SK-N-SH (cell line): Measurements from ENCODE around the gene NSG2. TPM values are rescaled to one million over a fixed set of nuclear protein-coding genes. Genes with fewer than 3 reads are reported as not detected.

Experiments used
- CTCF ChIA-PET: fragments of 300-600, 350-600 bp; formaldehyde crosslinking; extraction: SDS; loops from one replicate; lab custom pipeline; 2021; lab: Yijun Ruan, JAX
- POLR2A ChIA-PET: fragments of 350-600 bp; sonication (Branson Sonifier 250); formaldehyde crosslinking; extraction: SDS; loops from one replicate; lab custom pipeline; 2020; ENCODE audit warnings: antibody characterized with exemption, inconsistent platforms; lab: Yijun Ruan, JAX
- DNase-seq: peaks from one replicate; pipeline ENCODE4 v3.0.0; 2012
- H2AFZ ChIP-seq: fragments of 200-600 bp; sonication (generic); 2 replicates; pipeline ENCODE4 v1.8.1; 2016; ENCODE audit warnings: antibody characterized with exemption, mild to moderate bottlenecking, low read depth
- H3F3A ChIP-seq: fragments of 200-600 bp; sonication (generic); replicated peaks from 2 replicates; pipeline ENCODE3; 2016; ENCODE audit warnings: antibody characterized with exemption, mild to moderate bottlenecking; ENCODE audit not compliant: insufficient read depth
- H3K27ac ChIP-seq, 2 experiments: fragments of 200-500 bp in 1 of 2; fragments of 200-600 bp in 1 of 2; sonication (Bioruptor generic) in 1 of 2; sonication (generic), shearing (Covaris generic) in 1 of 2; 2 replicates each; pipeline versions ENCODE4 v1.5.1 to v1.6.1; 2014 to 2016; ENCODE audit warnings: low read depth in 2 of 2, inconsistent platforms in 1 of 2, low read length in 1 of 2, mild to moderate bottlenecking in 1 of 2, mixed read lengths in 1 of 2
- H3K27me3 ChIP-seq: fragments of 200-600 bp; sonication (generic), shearing (Covaris generic); 2 replicates; pipeline ENCODE4 v1.6.1; 2016; ENCODE audit warnings: mixed run types; ENCODE audit not compliant: insufficient read depth
- H3K36me3 ChIP-seq, 2 experiments: fragments of 200-500 bp in 1 of 2; fragments of 200-600 bp in 1 of 2; sonication (Bioruptor generic) in 1 of 2; sonication (generic) in 1 of 2; replicated peaks in 1 of 2; 2 replicates each; pipeline versions ENCODE3 to v1.5.1; 2014 to 2016; ENCODE audit warnings: low read length in 1 of 2, mild to moderate bottlenecking in 1 of 2; ENCODE audit not compliant: insufficient read depth in 2 of 2, control insufficient read depth in 1 of 2
- H3K4me1 ChIP-seq, 2 experiments: fragments of 200-500 bp in 1 of 2; fragments of 200-600 bp in 1 of 2; sonication (Bioruptor generic) in 1 of 2; sonication (generic), shearing (Covaris generic) in 1 of 2; 2 replicates each; pipeline versions ENCODE4 v1.5.1 to v1.6.1; 2014 to 2016; ENCODE audit warnings: low read depth in 1 of 2, low read length in 1 of 2, mixed run types in 1 of 2; ENCODE audit not compliant: insufficient read depth in 2 of 2, control insufficient read depth in 1 of 2
- H3K4me2 ChIP-seq: fragments of 200-600 bp; sonication (generic), shearing (Covaris generic); 2 replicates; pipeline ENCODE4 v1.6.1; 2017; ENCODE audit warnings: mixed run types
- H3K4me3 ChIP-seq, 2 experiments: fragments of 200-500 bp in 1 of 2; fragments of 200-600 bp in 1 of 2; sonication (Bioruptor generic) in 1 of 2; sonication (generic), shearing (Covaris generic) in 1 of 2; 2 replicates each; pipeline versions ENCODE4 v1.5.1 to v1.8.1; 2014 to 2016; ENCODE audit warnings: low read depth in 2 of 2, inconsistent platforms in 1 of 2, low read length in 1 of 2, mild to moderate bottlenecking in 1 of 2, mixed read lengths in 1 of 2, moderate library complexity in 1 of 2
- H3K79me2 ChIP-seq: fragments of 200-600 bp; sonication (generic); 2 replicates; pipeline ENCODE4 v1.8.1; 2017; ENCODE audit warnings: mild to moderate bottlenecking; ENCODE audit not compliant: insufficient read depth
- H3K9ac ChIP-seq: fragments of 200-600 bp; sonication (generic); 2 replicates; pipeline ENCODE4 v1.6.1; 2017; ENCODE audit warnings: mixed run types
- H3K9me2 ChIP-seq: fragments of 200-600 bp; sonication (generic); 2 replicates; pipeline ENCODE4 v1.6.1; 2017; ENCODE audit warnings: mixed run types
- H3K9me3 ChIP-seq: fragments of 200-600 bp; sonication (generic); 2 replicates; pipeline ENCODE4 v1.6.1; 2017; ENCODE audit warnings: mixed run types, mild to moderate bottlenecking, moderate library complexity
- H4K20me1 ChIP-seq: fragments of 200-600 bp; sonication (generic); 2 replicates; pipeline ENCODE4 v1.6.1; 2017; ENCODE audit warnings: mild to moderate bottlenecking, mixed run types; ENCODE audit not compliant: insufficient read depth
- CHD2 ChIP-seq: fragments of 150-350 bp; IDR thresholded peaks from 2 replicates; pipeline ENCODE4 v1.6.1; 2018; ENCODE audit warnings: low read length; ENCODE audit not compliant: partially characterized antibody
- EP300 ChIP-seq, 2 experiments: IDR thresholded peaks; 2 replicates each; pipeline versions ENCODE4 v1.4.0 to v1.6.1; 2012; ENCODE audit warnings: borderline replicate concordance in 1 of 2, low read depth in 1 of 2, low read length in 1 of 2
- EZH2phosphoT487 ChIP-seq: fragments of 200-600 bp; sonication (generic); IDR thresholded peaks from 2 replicates; pipeline ENCODE4 v1.6.1; 2017; ENCODE audit warnings: low read depth, mixed run types, mild to moderate bottlenecking, antibody characterized with exemption, moderate library complexity, borderline replicate concordance
- FOSL2 ChIP-seq: IDR thresholded peaks from 2 replicates; pipeline ENCODE4 v1.4.0; 2012; ENCODE audit warnings: low read depth, mild to moderate bottlenecking, moderate library complexity, borderline replicate concordance
- FOXJ3 ChIP-seq: sonication (generic); formaldehyde crosslinking; IDR thresholded peaks from 2 replicates; pipeline ENCODE4 v1.5.1; 2020; ENCODE audit warnings: mild to moderate bottlenecking, missing genetic modification reagents
- GABPA ChIP-seq: IDR thresholded peaks from 2 replicates; pipeline ENCODE4 v1.4.0; 2012; ENCODE audit warnings: low read depth, mild to moderate bottlenecking
- JUND ChIP-seq: IDR thresholded peaks from 2 replicates; pipeline ENCODE4 v1.4.0; 2012
- POLR2AphosphoS5 ChIP-seq: IDR thresholded peaks from 2 replicates; pipeline ENCODE4 v1.6.1; 2012; ENCODE audit warnings: low read depth, low read length
- RXRA ChIP-seq: IDR thresholded peaks from 2 replicates; pipeline ENCODE4 v1.4.0; 2012; ENCODE audit warnings: low read depth, mild to moderate bottlenecking, borderline replicate concordance
- SIN3A ChIP-seq: IDR thresholded peaks from 2 replicates; pipeline ENCODE4 v1.6.1; 2012; ENCODE audit warnings: low read depth, mild to moderate bottlenecking, low read length, moderate library complexity, borderline replicate concordance
- SMC3 ChIP-seq: IDR thresholded peaks from 2 replicates; pipeline ENCODE4 v1.6.1; 2012; ENCODE audit warnings: low read depth, low read length, improper control_type of control experiment
- YY1 ChIP-seq: IDR thresholded peaks from 2 replicates; pipeline ENCODE4 v1.4.0; 2012; ENCODE audit warnings: low read depth, mild to moderate bottlenecking
- WGBS: methylation state at CpG from one replicate; pipeline ENCODE4 v1.1.6; 2017; ENCODE audit warnings: low lambda C conversion rate; 5-methylcytosine and 5-hydroxymethylcytosine counted together
- polyA plus RNA-seq, 3 experiments: library from polyadenylated mRNA; depleted of rRNA; stranded (reverse); fragments of >200 nt; gene quantifications; 2 replicates each; pipeline ENCODE4 v1.2.3, GENCODE V29; 2012
- TF ChIP-seq, protein P1 (sequence below): fragments of 150-350 bp; IDR thresholded peaks from 2 replicates; pipeline ENCODE4 v1.6.1; 2016; ENCODE audit warnings: mild to moderate bottlenecking, low read depth, low read length
- TF ChIP-seq, protein P2 (sequence below): fragments of 200-600 bp; sonication (generic); IDR thresholded peaks from 2 replicates; pipeline ENCODE4 v1.6.1; 2017; ENCODE audit warnings: antibody characterized with exemption, mild to moderate bottlenecking, moderate library complexity
- TF ChIP-seq, protein P3 (sequence below): IDR thresholded peaks from 2 replicates; pipeline ENCODE4; 2012
- TF ChIP-seq, protein P4 (sequence below): IDR thresholded peaks from 2 replicates; pipeline ENCODE4 v1.4.0; 2012; ENCODE audit warnings: low read depth, borderline replicate concordance

NSG2 gene
- polyA plus RNA-seq, 1 of the 3 experiments (the other 2 are of a cell fraction) = 4.3 TPM

DNA sequence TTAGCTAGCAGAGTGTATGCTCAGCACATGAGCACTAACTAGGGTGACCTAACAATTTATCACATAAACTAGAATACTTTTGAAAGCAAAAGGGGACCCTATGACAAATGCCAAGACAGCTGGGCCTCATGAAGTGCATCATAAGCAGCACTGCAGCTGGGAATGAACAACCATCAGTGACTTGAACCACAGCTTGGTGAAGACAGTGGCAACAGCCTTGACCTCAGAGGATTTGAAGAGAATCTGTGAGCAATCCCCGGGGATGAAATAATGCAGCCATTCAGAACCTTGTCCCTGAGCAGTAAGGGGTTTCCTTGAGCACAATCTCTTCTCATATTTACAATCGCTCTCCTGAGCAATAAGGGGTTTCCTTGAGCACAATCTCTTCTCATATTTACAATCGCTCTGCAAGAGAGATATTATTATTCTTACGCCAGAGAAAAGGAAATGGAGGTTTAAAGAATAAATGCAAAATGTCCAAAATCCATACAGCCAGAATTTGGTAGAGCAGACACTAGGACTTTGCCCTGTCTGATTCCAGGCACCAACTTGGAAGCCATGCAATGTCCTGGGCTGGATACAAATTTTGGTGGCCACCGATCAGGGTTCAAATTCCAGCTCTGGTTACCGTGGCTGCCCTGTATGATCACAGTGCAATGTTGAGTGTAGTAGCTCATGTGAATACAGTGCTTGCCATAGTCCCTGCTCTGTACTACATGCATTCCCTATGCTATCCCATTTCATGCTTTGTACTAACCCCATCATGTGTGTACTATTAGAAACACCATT lies 846 bp upstream of the NSG2 start:
- ChIA-PET CTCF (interaction anchor here (0.5 to 7.4 kb wide), 32 partner anchors 9 to 432 kb away, joined by 3 to 298 read pairs (median 6); no protein-coding TSS in a partner anchor), POLR2A (interaction anchor here (0.7 to 2.2 kb wide), 9 partner anchors 26 to 284 kb away, joined by 3 to 54 read pairs (median 5); no protein-coding TSS in a partner anchor)
- H3K9ac ChIP-seq = no peak overlapping the region
- TF ChIP-seq FOSL2 (no peak), CHD2 (no peak), SMC3 (no peak), RXRA (no peak), FOXJ3 (CRISPR knock-in tag) (no peak), SIN3A (no peak), JUND (no peak), POLR2AphosphoS5 (no peak), YY1 (no peak), EZH2phosphoT487 (no peak), GABPA (no peak), EP300 (IDR thresholded peaks at IDR 0.05; ENCODE audit: borderline replicate concordance in 1 of 2, low read depth in 1 of 2, low read length in 1 of 2) (no peak)
- TF ChIP-seq, protein P1, sequence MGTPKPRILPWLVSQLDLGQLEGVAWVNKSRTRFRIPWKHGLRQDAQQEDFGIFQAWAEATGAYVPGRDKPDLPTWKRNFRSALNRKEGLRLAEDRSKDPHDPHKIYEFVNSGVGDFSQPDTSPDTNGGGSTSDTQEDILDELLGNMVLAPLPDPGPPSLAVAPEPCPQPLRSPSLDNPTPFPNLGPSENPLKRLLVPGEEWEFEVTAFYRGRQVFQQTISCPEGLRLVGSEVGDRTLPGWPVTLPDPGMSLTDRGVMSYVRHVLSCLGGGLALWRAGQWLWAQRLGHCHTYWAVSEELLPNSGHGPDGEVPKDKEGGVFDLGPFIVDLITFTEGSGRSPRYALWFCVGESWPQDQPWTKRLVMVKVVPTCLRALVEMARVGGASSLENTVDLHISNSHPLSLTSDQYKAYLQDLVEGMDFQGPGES = no peak
- TF ChIP-seq, protein P2, sequence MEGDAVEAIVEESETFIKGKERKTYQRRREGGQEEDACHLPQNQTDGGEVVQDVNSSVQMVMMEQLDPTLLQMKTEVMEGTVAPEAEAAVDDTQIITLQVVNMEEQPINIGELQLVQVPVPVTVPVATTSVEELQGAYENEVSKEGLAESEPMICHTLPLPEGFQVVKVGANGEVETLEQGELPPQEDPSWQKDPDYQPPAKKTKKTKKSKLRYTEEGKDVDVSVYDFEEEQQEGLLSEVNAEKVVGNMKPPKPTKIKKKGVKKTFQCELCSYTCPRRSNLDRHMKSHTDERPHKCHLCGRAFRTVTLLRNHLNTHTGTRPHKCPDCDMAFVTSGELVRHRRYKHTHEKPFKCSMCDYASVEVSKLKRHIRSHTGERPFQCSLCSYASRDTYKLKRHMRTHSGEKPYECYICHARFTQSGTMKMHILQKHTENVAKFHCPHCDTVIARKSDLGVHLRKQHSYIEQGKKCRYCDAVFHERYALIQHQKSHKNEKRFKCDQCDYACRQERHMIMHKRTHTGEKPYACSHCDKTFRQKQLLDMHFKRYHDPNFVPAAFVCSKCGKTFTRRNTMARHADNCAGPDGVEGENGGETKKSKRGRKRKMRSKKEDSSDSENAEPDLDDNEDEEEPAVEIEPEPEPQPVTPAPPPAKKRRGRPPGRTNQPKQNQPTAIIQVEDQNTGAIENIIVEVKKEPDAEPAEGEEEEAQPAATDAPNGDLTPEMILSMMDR = no peak
- TF ChIP-seq, protein P3, sequence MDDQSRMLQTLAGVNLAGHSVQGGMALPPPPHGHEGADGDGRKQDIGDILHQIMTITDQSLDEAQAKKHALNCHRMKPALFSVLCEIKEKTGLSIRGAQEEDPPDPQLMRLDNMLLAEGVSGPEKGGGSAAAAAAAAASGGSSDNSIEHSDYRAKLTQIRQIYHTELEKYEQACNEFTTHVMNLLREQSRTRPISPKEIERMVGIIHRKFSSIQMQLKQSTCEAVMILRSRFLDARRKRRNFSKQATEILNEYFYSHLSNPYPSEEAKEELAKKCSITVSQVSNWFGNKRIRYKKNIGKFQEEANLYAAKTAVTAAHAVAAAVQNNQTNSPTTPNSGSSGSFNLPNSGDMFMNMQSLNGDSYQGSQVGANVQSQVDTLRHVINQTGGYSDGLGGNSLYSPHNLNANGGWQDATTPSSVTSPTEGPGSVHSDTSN = no peak
- TF ChIP-seq, protein P4, sequence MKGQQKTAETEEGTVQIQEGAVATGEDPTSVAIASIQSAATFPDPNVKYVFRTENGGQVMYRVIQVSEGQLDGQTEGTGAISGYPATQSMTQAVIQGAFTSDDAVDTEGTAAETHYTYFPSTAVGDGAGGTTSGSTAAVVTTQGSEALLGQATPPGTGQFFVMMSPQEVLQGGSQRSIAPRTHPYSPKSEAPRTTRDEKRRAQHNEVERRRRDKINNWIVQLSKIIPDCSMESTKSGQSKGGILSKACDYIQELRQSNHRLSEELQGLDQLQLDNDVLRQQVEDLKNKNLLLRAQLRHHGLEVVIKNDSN = no peak
- no peaks in the 10 kb centered on the region for H3K27me3 ChIP-seq
- no peak for DNase-seq
- H3F3A ChIP-seq = no peaks in the 10 kb centered on the region
- H3K4me2 ChIP-seq = no peak overlapping the region
- H3K9me3 ChIP-seq = no peaks in the 10 kb centered on the region
- peaks cover 0 to 13% of the 10 kb centered on the region in 2 experiments; a peak in 2 of 4 replicates for H3K4me1 ChIP-seq
- H3K36me3 ChIP-seq = peaks cover 0 to 2% of the 10 kb centered on the region in 2 experiments
- no peaks in the 10 kb centered on the region for H3K9me2 ChIP-seq
- no peak overlapping the region for H2AFZ ChIP-seq
- H3K79me2 ChIP-seq = no peaks in the 10 kb centered on the region
- no peaks in the 10 kb centered on the region for H4K20me1 ChIP-seq
- no peak overlapping the region for H3K27ac ChIP-seq
- H3K4me3 ChIP-seq = no peak overlapping the region
- 39% methylated on average over 6 of the region's 6 CpGs for WGBS
